HepG2 (cell line): ENCODE measurements around the gene CERS5. TPM values are rescaled to one million over a fixed set of nuclear protein-coding genes. Genes with fewer than 3 reads are reported as not detected.
A peak's percentile ranks its signal among the peaks of the same experiment; 100 is the strongest.

Experiments used
- CCAR2 ChIP-seq: fragments of 200-400 bp; formaldehyde crosslinking; optimal IDR thresholded peaks from 2 replicates; pipeline ENCODE3; 2018; ENCODE audit warnings: low read depth, mild to moderate bottlenecking, low read length, moderate library complexity
- CEBPG ChIP-seq: IDR thresholded peaks from 2 replicates; pipeline ENCODE4 v1.6.1; 2016
- CENPBD1 ChIP-seq: sonication (generic); formaldehyde crosslinking; IDR thresholded peaks from 2 replicates; pipeline ENCODE4 v1.8.0; 2022; ENCODE audit warnings: missing genetic modification reagents, low read depth, mild to moderate bottlenecking, borderline replicate concordance
- EP300 ChIP-seq, 3 experiments: sonication (generic) in 1 of 3; formaldehyde crosslinking in 1 of 3; IDR thresholded peaks; 2 replicates each; pipeline versions ENCODE4 v1.5.1 to v1.6.1; 2011 to 2020; ENCODE audit warnings: low read depth in 2 of 3, low read length in 2 of 3, borderline replicate concordance in 1 of 3, improper control_type of control experiment in 1 of 3, mild to moderate bottlenecking in 1 of 3, missing genetic modification reagents in 1 of 3, moderate library complexity in 1 of 3
- HNRNPH1 ChIP-seq: fragments of 200-400 bp; formaldehyde crosslinking; optimal IDR thresholded peaks from 2 replicates; pipeline ENCODE3; 2017; ENCODE audit warnings: mild to moderate bottlenecking, low read depth, low read length
- HOXA5 ChIP-seq: sonication (generic); formaldehyde crosslinking; IDR thresholded peaks from 2 replicates; pipeline ENCODE4 v1.4.0; 2020; ENCODE audit warnings: missing genetic modification reagents
- MAFF ChIP-seq: IDR thresholded peaks from 2 replicates; pipeline ENCODE4 v1.6.1; 2011; ENCODE audit warnings: low read depth, low read length, improper control_type of control experiment
- MED13 ChIP-seq: sonication (generic); formaldehyde crosslinking; IDR thresholded peaks from 2 replicates; pipeline ENCODE4 v1.5.0; 2020; ENCODE audit warnings: missing genetic modification reagents
- MXD4 ChIP-seq: IDR thresholded peaks from 2 replicates; pipeline ENCODE4 v1.6.1; 2016; ENCODE audit warnings: mild to moderate bottlenecking, missing biosample characterization, missing genetic modification reagents
- NFIB ChIP-seq: sonication (generic); formaldehyde crosslinking; IDR thresholded peaks from 2 replicates; pipeline ENCODE4 v1.9.0; 2021; ENCODE audit warnings: missing genetic modification reagents, mild to moderate bottlenecking, borderline replicate concordance
- NR2F1 ChIP-seq, 2 experiments: fragments of 450-650 bp in 1 of 2; formaldehyde crosslinking in 1 of 2; IDR thresholded peaks; 2 replicates each; pipeline versions ENCODE4 v1.5.0 to v1.6.1; 2016 to 2020; ENCODE audit warnings: mild to moderate bottlenecking in 1 of 2, missing compliant biosample characterization in 1 of 2, missing genetic modification reagents in 1 of 2, moderate library complexity in 1 of 2
- RBM39 ChIP-seq: fragments of 200-400 bp; formaldehyde crosslinking; IDR thresholded peaks from one replicate; pipeline ENCODE4 v1.6.1; 2018; ENCODE audit warnings: antibody characterized with exemption, mild to moderate bottlenecking, low read depth, low read length; ENCODE audit not compliant: poor library complexity, severe bottlenecking
- SATB2 ChIP-seq: sonication (generic); formaldehyde crosslinking; IDR thresholded peaks from 2 replicates; pipeline ENCODE4 v1.5.0; 2020; ENCODE audit warnings: missing genetic modification reagents
- STAG1 ChIP-seq: sonication (generic); formaldehyde crosslinking; IDR thresholded peaks from 2 replicates; pipeline ENCODE4 v1.4.0; 2020; ENCODE audit warnings: missing genetic modification reagents
- THYN1 ChIP-seq: sonication (generic); formaldehyde crosslinking; IDR thresholded peaks from 2 replicates; pipeline ENCODE4 v1.8.1; 2023; ENCODE audit warnings: low read depth, mild to moderate bottlenecking, moderate library complexity, missing genetic modification reagents, borderline replicate concordance
- UBTF ChIP-seq: sonication (generic); formaldehyde crosslinking; IDR thresholded peaks from 2 replicates; pipeline ENCODE4 v1.4.0; 2020; ENCODE audit warnings: mild to moderate bottlenecking, missing genetic modification reagents
- ZFP36L2 ChIP-seq: sonication (generic); formaldehyde crosslinking; IDR thresholded peaks from 2 replicates; pipeline ENCODE4 v1.4.0; 2020; ENCODE audit warnings: missing genetic modification reagents
- ZNF136 ChIP-seq: sonication (generic); formaldehyde crosslinking; IDR thresholded peaks from 2 replicates; pipeline ENCODE4 v1.8.1; 2022; ENCODE audit warnings: low read depth, mild to moderate bottlenecking, moderate library complexity, missing genetic modification reagents
- ZNF296 ChIP-seq: sonication (generic); formaldehyde crosslinking; conservative IDR thresholded peaks from 2 replicates; pipeline ENCODE4 v1.5.0; 2020; ENCODE audit warnings: mild to moderate bottlenecking, missing genetic modification reagents
- ZNF430 ChIP-seq: sonication (generic); formaldehyde crosslinking; IDR thresholded peaks from 2 replicates; pipeline ENCODE4 v1.9.0; 2021; ENCODE audit warnings: mild to moderate bottlenecking, missing genetic modification reagents
- ZNF7 ChIP-seq: IDR thresholded peaks from 2 replicates; pipeline ENCODE4 v1.6.1; 2016; ENCODE audit warnings: missing biosample characterization, missing genetic modification reagents
- ZNF83 ChIP-seq: sonication (generic); formaldehyde crosslinking; IDR thresholded peaks from 2 replicates; pipeline ENCODE4 v1.4.0; 2020; ENCODE audit warnings: missing genetic modification reagents, mild to moderate bottlenecking, borderline replicate concordance
- ZNF850 ChIP-seq: sonication (generic); formaldehyde crosslinking; conservative IDR thresholded peaks from 2 replicates; pipeline ENCODE4 v1.9.0; 2021; ENCODE audit warnings: mild to moderate bottlenecking, missing genetic modification reagents
- polyA plus RNA-seq, 8 experiments: library from polyadenylated mRNA; depleted of rRNA in 3 of 8; stranded (reverse) in 7 of 8; unstranded in 1 of 8; fragments of >200 nt; fragmentation: Illumina TruSeq in 4 of 8; extraction: Trizol in 4 of 8; gene quantifications; 2 replicates each; pipeline versions ENCODE4 v1.2.1 to v1.2.3, GENCODE V29; 2011 to 2016; ENCODE audit warnings: low read depth in 4 of 8, missing spikeins in 1 of 8, mixed read lengths in 1 of 8; ENCODE audit not compliant: insufficient read depth in 1 of 8
- total RNA-seq, 5 experiments: library from RNA; depleted of rRNA; stranded (reverse); fragments of >200 nt; fragmentation: Illumina TruSeq; extraction: Trizol; gene quantifications; 2 replicates each; pipeline ENCODE4 v1.2.3, GENCODE V29; 2016; ENCODE audit warnings: low read depth in 1 of 5
- TF ChIP-seq, protein P1 (sequence below): sonication (generic); formaldehyde crosslinking; IDR thresholded peaks from 2 replicates; pipeline ENCODE4 v1.5.0; 2020; ENCODE audit warnings: missing genetic modification reagents

The CERS5 gene
- total and polyA plus RNA-seq, 2 of the 13 experiments (the other 11 are each of a cell fraction or from before 2014, with no cell fraction given) = 22.3 to 48.8 TPM

- TF ChIP-seq CENPBD1 (CRISPR knock-in tag) = no peak
- peak; percentile 55; the same call in 1 of the 2 replicates for TF ChIP-seq MAFF
- no peak for TF ChIP-seq ZNF7 (CRISPR knock-in tag)
- TF ChIP-seq MXD4 = no peak
- TF ChIP-seq THYN1 (CRISPR knock-in tag) = no peak
- TF ChIP-seq ZFP36L2 (CRISPR knock-in tag) = no peak
- TF ChIP-seq CEBPG (CRISPR knock-in tag) = no peak
- no peak for TF ChIP-seq STAG1
- TF ChIP-seq RBM39 = no peak
- TF ChIP-seq ZNF83 (CRISPR knock-in tag) = no peak
- no peak for TF ChIP-seq HOXA5
- peak in 1 of 2 experiments; percentile 38; a peak in 2 of 4 replicates for TF ChIP-seq NR2F1 (CRISPR knock-in tag; IDR thresholded peaks at IDR 0.05)
- no peak for TF ChIP-seq SATB2 (CRISPR knock-in tag)
- TF ChIP-seq, protein P1, sequence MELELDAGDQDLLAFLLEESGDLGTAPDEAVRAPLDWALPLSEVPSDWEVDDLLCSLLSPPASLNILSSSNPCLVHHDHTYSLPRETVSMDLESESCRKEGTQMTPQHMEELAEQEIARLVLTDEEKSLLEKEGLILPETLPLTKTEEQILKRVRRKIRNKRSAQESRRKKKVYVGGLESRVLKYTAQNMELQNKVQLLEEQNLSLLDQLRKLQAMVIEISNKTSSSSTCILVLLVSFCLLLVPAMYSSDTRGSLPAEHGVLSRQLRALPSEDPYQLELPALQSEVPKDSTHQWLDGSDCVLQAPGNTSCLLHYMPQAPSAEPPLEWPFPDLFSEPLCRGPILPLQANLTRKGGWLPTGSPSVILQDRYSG (CRISPR knock-in tag) = no peak
- no peak for TF ChIP-seq ZNF136 (CRISPR knock-in tag)
- TF ChIP-seq EP300 (IDR thresholded peaks at IDR 0.05; ENCODE audit: low read depth in 2 of 2, low read length in 2 of 2) = 0 out of 4 replicates have a peak, but pooled peaks of 1 of the 2 experiments have one; percentile 50
- 0 out of 2 replicates have a peak, but pooled peaks have one; percentile 21 for TF ChIP-seq EP300 (CRISPR knock-in tag; IDR thresholded peaks at IDR 0.05; ENCODE audit: borderline replicate concordance)
- TF ChIP-seq HNRNPH1 = peak; percentile 64
- TF ChIP-seq ZNF430 (CRISPR knock-in tag) = no peak
- no peak for TF ChIP-seq NFIB
- TF ChIP-seq MED13 (CRISPR knock-in tag) = no peak
- no peak for TF ChIP-seq CCAR2
- TF ChIP-seq ZNF296 = no peak
- no peak for TF ChIP-seq UBTF (CRISPR knock-in tag)
- TF ChIP-seq ZNF850 = no peak
These were observed 56.9 kb downstream of the CERS5 start (continued) for GRCh38 chr12:50110127-50110761.
